ENCODE results near the gene CEP350. TPM values are rescaled to one million over a fixed set of nuclear protein-coding genes. Genes with fewer than 3 reads are reported as not detected.

CEP350 gene
- total RNA-seq, 2 experiments from 2014 or later = 48.6 to 54.2 TPM

DNA sequence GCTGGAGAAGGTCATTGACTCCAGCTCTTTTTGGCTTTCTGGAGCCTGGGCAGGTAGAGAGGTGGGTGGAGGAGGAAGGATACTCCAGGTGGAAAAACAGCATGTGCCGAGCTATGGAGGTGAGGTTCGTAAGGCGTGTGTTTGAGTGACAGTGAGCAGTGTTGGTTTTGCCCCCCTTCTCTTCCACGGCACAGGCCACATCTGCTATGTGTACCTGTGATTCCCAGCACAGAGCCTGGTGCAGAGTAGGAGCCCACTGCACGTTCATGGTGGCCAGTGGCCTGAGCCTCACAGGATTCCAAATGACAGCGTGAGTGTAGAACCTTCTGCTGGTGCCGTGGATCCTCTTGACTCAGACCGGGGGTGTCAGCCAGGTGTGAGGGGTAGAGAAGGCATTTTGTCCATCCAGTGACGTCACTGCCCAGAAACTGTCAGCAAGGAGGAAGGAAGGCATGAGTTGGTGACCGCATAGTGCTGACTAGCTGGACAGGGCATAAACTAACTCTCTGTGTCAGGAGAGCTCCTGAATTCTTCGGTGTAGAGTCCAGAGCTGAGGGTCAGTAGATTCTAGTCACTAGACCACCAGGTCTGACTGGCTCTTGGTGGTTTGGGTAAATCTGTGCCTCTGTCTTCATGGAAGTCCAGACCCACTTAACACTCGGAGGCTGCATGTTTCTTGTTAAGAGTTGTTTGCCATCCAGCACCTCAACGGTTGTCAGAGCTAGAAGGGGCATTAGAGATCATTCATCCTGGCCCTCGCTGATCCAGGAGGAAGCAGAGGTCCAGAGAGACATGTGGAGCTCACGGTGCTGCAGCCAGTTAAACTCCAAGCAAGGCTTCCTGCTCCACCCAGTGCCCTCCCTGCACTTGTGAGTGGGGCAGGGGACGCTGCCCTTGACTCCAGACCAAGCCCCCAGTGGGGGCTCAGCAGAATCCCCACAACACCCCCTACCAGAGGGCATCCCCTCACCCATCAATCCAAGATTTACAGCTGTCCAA is 203.8 kb downstream of the CEP350 start:
- ChIA-PET POLR2A (interaction anchor here (1.3 kb wide), 1 partner anchor 9 kb away, joined by 5 read pairs; no protein-coding TSS in a partner anchor), CTCF (ENCODE audit: unreplicated experiment) (interaction anchor here (0.6 to 1.1 kb wide), 3 partner anchors 10 to 344 kb away, joined by 3 to 4 read pairs (median 3); partner anchors contain the start of gene ACBD6)
- intact Hi-C loops (cut with micrococcal nuclease; ENCODE audit: unreplicated experiment) = loop anchor here (10.0 kb wide), 1 partner anchor 204 kb away; the partner anchor contains the start of gene CEP350
- Histone ChIP-seq H3K79me2 (ENCODE audit: insufficient read depth, low read depth, low read length) (0 out of 2 replicates have a peak, but pooled peaks cover 3% of the 10 kb centered on the region), H3K36me3 (ENCODE audit: insufficient read depth, low read length) (no peaks in the 10 kb centered on the region), H4K20me1 (ENCODE audit: insufficient read depth, low read length) (no peaks in the 10 kb centered on the region), H2AFZ (ENCODE audit: low read length) (no peak overlapping the region), H3K27ac (ENCODE audit: low read depth, low read length, poor library complexity, severe bottlenecking) (no peak overlapping the region), H3K9me2 (ENCODE audit: insufficient read depth, low read length) (no peaks in the 10 kb centered on the region), H3K4me2 (ENCODE audit: low read length) (no peak overlapping the region), H3K9me3 (ENCODE audit: low read length) (no peaks in the 10 kb centered on the region), H3K4me1 (ENCODE audit: insufficient read depth, low read length, poor library complexity, severe bottlenecking) (peaks cover 22% of the 10 kb centered on the region), H3K4me3 (ENCODE audit: low read depth, low read length, poor library complexity, severe bottlenecking) (no peak overlapping the region)
- no peak for DNase-seq (ENCODE audit: low spot score)
- TF ChIP-seq EZH2phosphoT487 (IDR thresholded peaks at IDR 0.05; ENCODE audit: borderline replicate concordance, low read depth, low read length) = no peak
- TF ChIP-seq, protein P1, sequence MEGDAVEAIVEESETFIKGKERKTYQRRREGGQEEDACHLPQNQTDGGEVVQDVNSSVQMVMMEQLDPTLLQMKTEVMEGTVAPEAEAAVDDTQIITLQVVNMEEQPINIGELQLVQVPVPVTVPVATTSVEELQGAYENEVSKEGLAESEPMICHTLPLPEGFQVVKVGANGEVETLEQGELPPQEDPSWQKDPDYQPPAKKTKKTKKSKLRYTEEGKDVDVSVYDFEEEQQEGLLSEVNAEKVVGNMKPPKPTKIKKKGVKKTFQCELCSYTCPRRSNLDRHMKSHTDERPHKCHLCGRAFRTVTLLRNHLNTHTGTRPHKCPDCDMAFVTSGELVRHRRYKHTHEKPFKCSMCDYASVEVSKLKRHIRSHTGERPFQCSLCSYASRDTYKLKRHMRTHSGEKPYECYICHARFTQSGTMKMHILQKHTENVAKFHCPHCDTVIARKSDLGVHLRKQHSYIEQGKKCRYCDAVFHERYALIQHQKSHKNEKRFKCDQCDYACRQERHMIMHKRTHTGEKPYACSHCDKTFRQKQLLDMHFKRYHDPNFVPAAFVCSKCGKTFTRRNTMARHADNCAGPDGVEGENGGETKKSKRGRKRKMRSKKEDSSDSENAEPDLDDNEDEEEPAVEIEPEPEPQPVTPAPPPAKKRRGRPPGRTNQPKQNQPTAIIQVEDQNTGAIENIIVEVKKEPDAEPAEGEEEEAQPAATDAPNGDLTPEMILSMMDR (conservative IDR thresholded peaks at IDR 0.05; ENCODE audit: low read length) = no peak
- BruUV-seq (replicated peaks) = no TSS peak

- TF ChIP-seq, protein P1 (conservative IDR thresholded peaks at IDR 0.05; ENCODE audit: low read length) = no peak
- no peak for TF ChIP-seq EZH2phosphoT487 (IDR thresholded peaks at IDR 0.05; ENCODE audit: borderline replicate concordance, low read depth, low read length)
- DNase-seq (ENCODE audit: low spot score) = no peak
- H3K9me2 ChIP-seq (ENCODE audit: insufficient read depth, low read length) = no peaks in the 10 kb centered on the region
- no peak overlapping the region for H3K27ac ChIP-seq (ENCODE audit: low read depth, low read length, poor library complexity, severe bottlenecking)
- ChIA-PET POLR2A (interaction anchor here (0.7 kb wide), 1 partner anchor 355 kb away, joined by 3 read pairs; no protein-coding TSS in a partner anchor), CTCF (ENCODE audit: unreplicated experiment) (no interaction called here)
- H2AFZ ChIP-seq (ENCODE audit: low read length) = no peak overlapping the region
- intact Hi-C loops (cut with micrococcal nuclease; ENCODE audit: unreplicated experiment) = no loop called here
- peaks cover 14% of the 10 kb centered on the region for H3K4me1 ChIP-seq (ENCODE audit: insufficient read depth, low read length, poor library complexity, severe bottlenecking)
- no peaks in the 10 kb centered on the region for H4K20me1 ChIP-seq (ENCODE audit: insufficient read depth, low read length)
- no peak overlapping the region for H3K4me2 ChIP-seq (ENCODE audit: low read length)
- H3K9me3 ChIP-seq (ENCODE audit: low read length) = no peaks in the 10 kb centered on the region
- no peak overlapping the region for H3K4me3 ChIP-seq (ENCODE audit: low read depth, low read length, poor library complexity, severe bottlenecking)
- no peaks in the 10 kb centered on the region for H3K36me3 ChIP-seq (ENCODE audit: insufficient read depth, low read length)
- 0 out of 2 replicates have a peak, but pooled peaks cover under 1% of the 10 kb centered on the region for H3K79me2 ChIP-seq (ENCODE audit: insufficient read depth, low read depth, low read length)
- no TSS peak for BruUV-seq (replicated peaks)
Measured at GRCh38 chr1:180160357-180160756, 205.7 kb downstream of the CEP350 start.
